Measurements from ENCODE around the gene TNRC6C. TPM values are rescaled to one million over a fixed set of nuclear protein-coding genes. Genes with fewer than 3 reads are reported as not detected.

TNRC6C gene
- total and polyA plus RNA-seq, 2 of the 13 experiments (the other 11 are each of a cell fraction or from before 2014, with no cell fraction given) = 0.66 to 4.9 TPM

- TF ChIP-seq CSRNP2 (CRISPR knock-in tag; conservative IDR thresholded peaks at IDR 0.05; ENCODE audit: low read depth) (no peak), CREBL2 (CRISPR knock-in tag; IDR thresholded peaks at IDR 0.05; ENCODE audit: borderline replicate concordance) (no peak), MLLT10 (CRISPR knock-in tag; IDR thresholded peaks at IDR 0.05) (no peak), NPAS2 (CRISPR knock-in tag; IDR thresholded peaks at IDR 0.05; ENCODE audit: borderline replicate concordance) (no peak), CCDC6 (CRISPR knock-in tag; IDR thresholded peaks at IDR 0.05) (0 out of 2 replicates have a peak, but pooled peaks have one; percentile 20), HNF1A (IDR thresholded peaks at IDR 0.05; ENCODE audit: low read depth) (no peak), HNF1A (CRISPR knock-in tag; IDR thresholded peaks at IDR 0.05; ENCODE audit: borderline replicate concordance) (no peak), CENPX (CRISPR knock-in tag; IDR thresholded peaks at IDR 0.05) (no peak), RERE (CRISPR knock-in tag; IDR thresholded peaks at IDR 0.05; ENCODE audit: low read depth) (no peak), SRSF9 (IDR thresholded peaks at IDR 0.05; ENCODE audit: borderline replicate concordance, insufficient read depth, low read depth, low read length, poor library complexity, severe bottlenecking) (no peak), CERS6 (CRISPR knock-in tag; IDR thresholded peaks at IDR 0.05) (no peak), NCOA5 (CRISPR knock-in tag; IDR thresholded peaks at IDR 0.05) (no peak), TFDP2 (CRISPR knock-in tag; IDR thresholded peaks at IDR 0.05) (0 out of 2 replicates have a peak, but pooled peaks have one; percentile 32)
Measured at GRCh38 chr17:78133971-78134898, 175.7 kb downstream of the TNRC6C start (continued).
